Activated CD8-positive, alpha-beta T cell treated with anti-CD3 and anti-CD28 coated beads for 36 hours (primary cell): ENCODE results near the gene PNN. TPM values are rescaled to one million over a fixed set of nuclear protein-coding genes. Genes with fewer than 3 reads are reported as not detected.
"Not testable (repeated sequence)": the region's sequence is repeated elsewhere in the genome, so short reads cannot be mapped to it uniquely, and the experiment has no call there.

Experiments
- ATAC-seq: fragments of 200-7000 bp; cut with Tn5 transposase; one replicate; pipeline ENCODE4 v1.10.0; 2021; ENCODE audit warnings: mild to moderate bottlenecking, moderate library complexity
- CTCF ChIA-PET: fragments of 350-600 bp; sonication (Branson Sonifier 250); formaldehyde crosslinking; loops from one replicate; lab custom pipeline; 2021; ENCODE audit warnings: antibody characterized with exemption; lab: Charles Lee
- POLR2A ChIA-PET: fragments of 350-600 bp; sonication (Branson Sonifier 250); formaldehyde crosslinking; loops from one replicate; lab custom pipeline; 2021; ENCODE audit warnings: antibody characterized with exemption; lab: Charles Lee
- DNase-seq: peaks from one replicate; pipeline ENCODE4 v3.0.0-alpha.2; 2020
- H3K27ac Mint-ChIP-seq: one replicate; pipeline ENCODE4 v1.8.0; 2021; ENCODE audit warnings: mild to moderate bottlenecking, mixed read lengths
- H3K27me3 Mint-ChIP-seq: one replicate; pipeline ENCODE4 v1.8.0; 2021; ENCODE audit warnings: mixed read lengths
- H3K36me3 Mint-ChIP-seq: one replicate; pipeline ENCODE4 v1.8.0; 2021; ENCODE audit warnings: low read depth, mixed read lengths
- H3K4me1 Mint-ChIP-seq: one replicate; pipeline ENCODE4 v1.8.0; 2021; ENCODE audit warnings: low read depth, mixed read lengths
- H3K4me3 Mint-ChIP-seq: one replicate; pipeline ENCODE4 v1.8.0; 2021; ENCODE audit warnings: mild to moderate bottlenecking, moderate library complexity, mixed read lengths
- H3K9me3 Mint-ChIP-seq: one replicate; pipeline ENCODE4 v1.8.0; 2021; ENCODE audit warnings: mixed read lengths
- intact Hi-C: fragments of 100-400 bp; cut with micrococcal nuclease; formaldehyde crosslinking; loops from one replicate; pipeline ENCODE4 v1.10.0; 2022
- total RNA-seq, 2 experiments: library from RNA; stranded (reverse); gene quantifications; one replicate each; pipeline ENCODE4 v1.2.3, GENCODE V29; 2021
- TF ChIP-seq, protein P1 (sequence below): fragments of 200-600 bp; IDR thresholded peaks from one replicate; pipeline ENCODE4 v1.8.0; 2022; ENCODE audit warnings: antibody characterized with exemption, mild to moderate bottlenecking

PNN gene
- total RNA-seq, 2 experiments from 2014 or later = 106 to 107 TPM

DNA sequence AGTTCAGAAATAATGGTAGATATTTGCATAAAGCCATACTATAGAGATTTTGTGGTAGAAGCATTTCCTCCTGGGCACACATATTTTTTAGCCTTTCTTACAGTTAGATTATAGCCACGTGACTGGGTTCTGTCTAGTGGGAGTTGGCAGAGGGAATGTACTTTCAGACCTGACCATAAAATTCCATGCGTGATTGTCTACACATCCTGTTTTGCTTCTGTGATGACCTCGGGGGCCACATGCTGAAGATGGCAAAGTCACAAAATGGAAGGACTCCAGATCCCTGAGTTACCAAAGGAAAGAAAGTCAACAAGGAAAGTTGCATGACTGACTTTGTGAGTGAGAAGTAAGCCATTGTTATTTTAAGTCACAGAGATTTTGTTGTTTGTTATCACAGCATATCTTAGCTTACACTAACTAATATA lies 44.0 kb downstream of the PNN start:
- H3K4me3 Mint-ChIP-seq = no peak overlapping the region
- no peak for DNase-seq
- H3K9me3 Mint-ChIP-seq = peaks cover 3% of the 10 kb centered on the region
- ChIA-PET CTCF (no interaction called here), POLR2A (no interaction called here)
- H3K27me3 Mint-ChIP-seq = no peaks in the 10 kb centered on the region
- no peak overlapping the region for H3K27ac Mint-ChIP-seq
- no peak for ATAC-seq
- peaks cover 18% of the 10 kb centered on the region for H3K4me1 Mint-ChIP-seq
- TF ChIP-seq, protein P1, sequence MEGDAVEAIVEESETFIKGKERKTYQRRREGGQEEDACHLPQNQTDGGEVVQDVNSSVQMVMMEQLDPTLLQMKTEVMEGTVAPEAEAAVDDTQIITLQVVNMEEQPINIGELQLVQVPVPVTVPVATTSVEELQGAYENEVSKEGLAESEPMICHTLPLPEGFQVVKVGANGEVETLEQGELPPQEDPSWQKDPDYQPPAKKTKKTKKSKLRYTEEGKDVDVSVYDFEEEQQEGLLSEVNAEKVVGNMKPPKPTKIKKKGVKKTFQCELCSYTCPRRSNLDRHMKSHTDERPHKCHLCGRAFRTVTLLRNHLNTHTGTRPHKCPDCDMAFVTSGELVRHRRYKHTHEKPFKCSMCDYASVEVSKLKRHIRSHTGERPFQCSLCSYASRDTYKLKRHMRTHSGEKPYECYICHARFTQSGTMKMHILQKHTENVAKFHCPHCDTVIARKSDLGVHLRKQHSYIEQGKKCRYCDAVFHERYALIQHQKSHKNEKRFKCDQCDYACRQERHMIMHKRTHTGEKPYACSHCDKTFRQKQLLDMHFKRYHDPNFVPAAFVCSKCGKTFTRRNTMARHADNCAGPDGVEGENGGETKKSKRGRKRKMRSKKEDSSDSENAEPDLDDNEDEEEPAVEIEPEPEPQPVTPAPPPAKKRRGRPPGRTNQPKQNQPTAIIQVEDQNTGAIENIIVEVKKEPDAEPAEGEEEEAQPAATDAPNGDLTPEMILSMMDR = no peak
- intact Hi-C loops = no loop called here
- no peaks in the 10 kb centered on the region for H3K36me3 Mint-ChIP-seq

DNA sequence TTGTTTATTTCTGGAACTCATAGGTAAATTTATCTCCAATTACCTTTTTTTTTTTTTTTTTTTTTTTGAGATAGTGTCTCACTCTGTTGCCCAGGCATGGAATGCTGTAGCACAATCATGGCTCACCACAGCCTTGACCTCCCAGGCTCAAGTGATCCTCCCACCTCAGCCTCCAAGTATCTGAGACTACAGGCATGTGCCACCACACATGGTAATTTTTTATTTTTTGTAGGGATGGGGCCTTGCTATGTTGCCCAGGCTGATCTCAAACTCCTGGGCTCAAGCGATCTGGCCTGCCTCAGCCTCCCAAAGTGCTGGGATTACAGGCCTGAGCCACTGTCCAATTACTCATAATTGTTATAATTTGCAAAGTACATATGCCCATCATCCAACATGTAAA lies 45.4 kb downstream of the PNN start:
- H3K36me3 Mint-ChIP-seq, ATAC-seq, DNase-seq, H3K27ac Mint-ChIP-seq, H3K9me3 Mint-ChIP-seq, H3K4me3 Mint-ChIP-seq, intact Hi-C loops, H3K27me3 Mint-ChIP-seq: not testable (repeated sequence)
- ChIA-PET POLR2A (interaction anchor here (1.3 kb wide), 1 partner anchor 9 kb away, joined by 5 read pairs; no protein-coding TSS in a partner anchor), CTCF (interaction anchor here (1.9 kb wide), 1 partner anchor 11 kb away, joined by 6 read pairs; no protein-coding TSS in a partner anchor)
- H3K4me1 Mint-ChIP-seq = peaks cover 20% of the 10 kb centered on the region

DNA sequence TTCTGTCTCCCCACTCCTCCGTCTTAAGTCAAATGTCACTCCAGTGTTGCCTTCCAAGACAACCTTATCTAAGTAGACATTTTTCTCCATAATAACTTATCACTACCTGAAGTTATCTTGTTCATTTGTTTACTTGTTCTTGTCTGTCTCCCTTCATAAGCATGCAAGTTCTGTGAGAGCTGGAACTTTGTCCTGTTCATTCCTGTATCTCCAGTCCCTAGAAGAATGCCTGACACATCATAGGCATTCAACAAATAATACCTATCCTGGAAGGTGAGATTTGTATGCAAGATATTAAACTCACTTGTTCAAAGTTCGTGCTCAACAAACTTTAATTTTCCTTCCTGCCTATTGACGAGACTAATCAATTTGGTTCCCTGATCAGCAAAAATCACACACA lies 53.0 kb downstream of the PNN start:
- H3K9me3 Mint-ChIP-seq = no peaks in the 10 kb centered on the region
- ATAC-seq = no peak
- H3K4me1 Mint-ChIP-seq = peaks cover 41% of the 10 kb centered on the region
- H3K27me3 Mint-ChIP-seq = no peaks in the 10 kb centered on the region
- H3K4me3 Mint-ChIP-seq = no peak overlapping the region
- TF ChIP-seq, protein P1 = no peak
- POLR2A ChIA-PET = interaction anchor here (1.2 to 2.4 kb wide), 5 partner anchors 39 to 204 kb away, joined by 3 to 10 read pairs (median 8); no protein-coding TSS in a partner anchor
- CTCF ChIA-PET = interaction anchor here (0.8 kb wide), 1 partner anchor 199 kb away, joined by 3 read pairs; no protein-coding TSS in a partner anchor
- no peaks in the 10 kb centered on the region for H3K36me3 Mint-ChIP-seq
- intact Hi-C loops = loop anchor here (2.0 to 5.0 kb wide), 3 partner anchors 39 to 199 kb away; no protein-coding TSS in a partner anchor
- H3K27ac Mint-ChIP-seq = peak overlapping the region; percentile 97
- DNase-seq = no peak

DNA sequence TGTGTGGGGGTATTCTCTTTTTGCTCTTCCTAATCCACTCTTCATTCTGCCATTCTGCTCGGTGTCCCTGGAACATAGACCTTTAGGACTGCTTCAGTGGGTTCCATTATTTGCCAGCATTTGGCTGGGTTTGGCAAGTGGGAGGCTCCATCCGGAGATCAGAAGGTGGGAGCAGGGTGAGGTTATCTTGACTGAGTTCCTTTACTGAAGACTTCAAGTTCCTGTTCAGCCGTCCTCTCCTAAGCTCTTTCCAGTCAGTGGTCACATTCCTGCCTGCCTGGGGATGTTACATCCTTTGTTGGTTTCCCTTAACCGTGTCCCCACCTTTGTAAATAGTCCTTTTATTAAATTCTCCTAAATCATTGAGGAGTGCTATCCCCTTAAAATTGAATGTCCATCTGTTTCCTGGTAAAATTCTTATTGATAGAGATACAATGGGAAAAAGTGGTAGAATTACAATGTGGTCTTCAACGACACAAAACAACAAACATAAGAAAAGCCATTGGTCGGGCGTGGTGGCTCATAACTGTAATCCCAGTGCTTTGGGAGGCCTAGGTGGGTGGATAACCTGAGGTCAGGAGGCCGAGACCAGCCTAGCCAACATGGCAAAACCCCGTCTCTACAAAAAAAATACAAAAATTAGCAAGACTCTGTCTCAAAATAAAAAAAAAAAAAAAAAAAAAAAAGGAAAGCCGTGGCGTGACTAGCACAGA lies 53.6 kb downstream of the PNN start:
- Mint-ChIP-seq H3K27ac (peak overlapping the region; percentile 97), H3K4me3 (peak overlapping the region; percentile 51)
- CTCF ChIA-PET = interaction anchor here (0.8 to 4.7 kb wide), 6 partner anchors 11 to 198 kb away, joined by 3 to 54 read pairs (median 4); partner anchors contain the start of gene TRAPPC6B

DNA sequence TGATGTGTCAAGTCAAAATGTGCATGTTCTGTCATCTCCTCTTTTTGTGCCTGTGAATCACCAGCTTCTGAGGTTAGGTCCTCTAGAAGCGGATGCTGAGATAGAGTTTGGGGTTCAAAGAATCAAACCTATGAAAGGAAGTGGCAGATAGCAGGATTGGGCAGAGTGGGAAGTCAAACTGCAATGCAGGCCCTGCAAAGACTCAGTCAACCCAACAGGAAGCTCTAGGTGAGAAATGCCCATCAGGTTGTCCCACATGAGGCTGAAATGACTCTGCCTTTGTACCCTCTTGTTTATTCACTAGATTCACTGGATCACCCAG lies 54.1 kb downstream of the PNN start:
- Mint-ChIP-seq H3K9me3 (no peaks in the 10 kb centered on the region), H3K36me3 (no peaks in the 10 kb centered on the region), H3K27ac (peak overlapping the region; percentile 97), H3K4me3 (no peak overlapping the region), H3K4me1 (peaks cover 47% of the 10 kb centered on the region), H3K27me3 (no peaks in the 10 kb centered on the region)
- intact Hi-C loops = loop anchor here (2.0 to 5.0 kb wide), 3 partner anchors 38 to 198 kb away; no protein-coding TSS in a partner anchor
- ATAC-seq (peak; percentile 94), DNase-seq (peak; percentile 79)
- TF ChIP-seq, protein P1 = no peak
- ChIA-PET POLR2A (interaction anchor here (0.9 to 2.4 kb wide), 13 partner anchors 9 to 204 kb away, joined by 3 to 10 read pairs (median 5); partner anchors contain the start of genes GEMIN2, PNN and TRAPPC6B), CTCF (interaction anchor here (0.9 to 4.7 kb wide), 5 partner anchors 10 to 197 kb away, joined by 3 to 54 read pairs (median 5); partner anchors contain the start of gene TRAPPC6B)

More for the DNA sequence above, 53.6 kb downstream of the PNN start:
- ATAC-seq (no peak), DNase-seq (no peak)
- intact Hi-C loops = loop anchor here (2.0 to 5.0 kb wide), 3 partner anchors 38 to 199 kb away; no protein-coding TSS in a partner anchor
- H3K36me3 Mint-ChIP-seq = no peaks in the 10 kb centered on the region
- no peaks in the 10 kb centered on the region for H3K9me3 Mint-ChIP-seq
- H3K27me3 Mint-ChIP-seq = no peaks in the 10 kb centered on the region
- POLR2A ChIA-PET = interaction anchor here (0.9 to 2.4 kb wide), 13 partner anchors 9 to 204 kb away, joined by 3 to 10 read pairs (median 5); partner anchors contain the start of genes PNN and TRAPPC6B
- peaks cover 43% of the 10 kb centered on the region for H3K4me1 Mint-ChIP-seq
- TF ChIP-seq, protein P1 = no peak
